Measurements from ENCODE around the gene PRKCA. TPM values are rescaled to one million over a fixed set of nuclear protein-coding genes. Genes with fewer than 3 reads are reported as not detected.

Gene PRKCA
- total RNA-seq, 1 experiment from 2014 or later, result 29.5 TPM

- TF ChIP-seq IRF2 (CRISPR knock-in tag; IDR thresholded peaks at IDR 0.05; ENCODE audit: borderline replicate concordance, low read depth) (no peak), JUN (CRISPR knock-in tag; IDR thresholded peaks at IDR 0.05) (no peak), ZNF219 (CRISPR knock-in tag; IDR thresholded peaks at IDR 0.05; ENCODE audit: borderline replicate concordance) (no peak), ARID4B (CRISPR knock-in tag; IDR thresholded peaks at IDR 0.05; ENCODE audit: borderline replicate concordance) (no peak), ZBTB43 (CRISPR knock-in tag; IDR thresholded peaks at IDR 0.05) (no peak)
- TF ChIP-seq, protein P1, sequence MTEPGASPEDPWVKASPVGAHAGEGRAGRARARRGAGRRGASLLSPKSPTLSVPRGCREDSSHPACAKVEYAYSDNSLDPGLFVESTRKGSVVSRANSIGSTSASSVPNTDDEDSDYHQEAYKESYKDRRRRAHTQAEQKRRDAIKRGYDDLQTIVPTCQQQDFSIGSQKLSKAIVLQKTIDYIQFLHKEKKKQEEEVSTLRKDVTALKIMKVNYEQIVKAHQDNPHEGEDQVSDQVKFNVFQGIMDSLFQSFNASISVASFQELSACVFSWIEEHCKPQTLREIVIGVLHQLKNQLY (CRISPR knock-in tag; IDR thresholded peaks at IDR 0.05), result no peak
- TF ChIP-seq, protein P2, sequence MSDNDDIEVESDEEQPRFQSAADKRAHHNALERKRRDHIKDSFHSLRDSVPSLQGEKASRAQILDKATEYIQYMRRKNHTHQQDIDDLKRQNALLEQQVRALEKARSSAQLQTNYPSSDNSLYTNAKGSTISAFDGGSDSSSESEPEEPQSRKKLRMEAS (CRISPR knock-in tag; IDR thresholded peaks at IDR 0.05), result no peak
- TF ChIP-seq, protein P3, sequence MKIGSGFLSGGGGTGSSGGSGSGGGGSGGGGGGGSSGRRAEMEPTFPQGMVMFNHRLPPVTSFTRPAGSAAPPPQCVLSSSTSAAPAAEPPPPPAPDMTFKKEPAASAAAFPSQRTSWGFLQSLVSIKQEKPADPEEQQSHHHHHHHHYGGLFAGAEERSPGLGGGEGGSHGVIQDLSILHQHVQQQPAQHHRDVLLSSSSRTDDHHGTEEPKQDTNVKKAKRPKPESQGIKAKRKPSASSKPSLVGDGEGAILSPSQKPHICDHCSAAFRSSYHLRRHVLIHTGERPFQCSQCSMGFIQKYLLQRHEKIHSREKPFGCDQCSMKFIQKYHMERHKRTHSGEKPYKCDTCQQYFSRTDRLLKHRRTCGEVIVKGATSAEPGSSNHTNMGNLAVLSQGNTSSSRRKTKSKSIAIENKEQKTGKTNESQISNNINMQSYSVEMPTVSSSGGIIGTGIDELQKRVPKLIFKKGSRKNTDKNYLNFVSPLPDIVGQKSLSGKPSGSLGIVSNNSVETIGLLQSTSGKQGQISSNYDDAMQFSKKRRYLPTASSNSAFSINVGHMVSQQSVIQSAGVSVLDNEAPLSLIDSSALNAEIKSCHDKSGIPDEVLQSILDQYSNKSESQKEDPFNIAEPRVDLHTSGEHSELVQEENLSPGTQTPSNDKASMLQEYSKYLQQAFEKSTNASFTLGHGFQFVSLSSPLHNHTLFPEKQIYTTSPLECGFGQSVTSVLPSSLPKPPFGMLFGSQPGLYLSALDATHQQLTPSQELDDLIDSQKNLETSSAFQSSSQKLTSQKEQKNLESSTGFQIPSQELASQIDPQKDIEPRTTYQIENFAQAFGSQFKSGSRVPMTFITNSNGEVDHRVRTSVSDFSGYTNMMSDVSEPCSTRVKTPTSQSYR (CRISPR knock-in tag; IDR thresholded peaks at IDR 0.05), result no peak
- TF ChIP-seq, protein P4, sequence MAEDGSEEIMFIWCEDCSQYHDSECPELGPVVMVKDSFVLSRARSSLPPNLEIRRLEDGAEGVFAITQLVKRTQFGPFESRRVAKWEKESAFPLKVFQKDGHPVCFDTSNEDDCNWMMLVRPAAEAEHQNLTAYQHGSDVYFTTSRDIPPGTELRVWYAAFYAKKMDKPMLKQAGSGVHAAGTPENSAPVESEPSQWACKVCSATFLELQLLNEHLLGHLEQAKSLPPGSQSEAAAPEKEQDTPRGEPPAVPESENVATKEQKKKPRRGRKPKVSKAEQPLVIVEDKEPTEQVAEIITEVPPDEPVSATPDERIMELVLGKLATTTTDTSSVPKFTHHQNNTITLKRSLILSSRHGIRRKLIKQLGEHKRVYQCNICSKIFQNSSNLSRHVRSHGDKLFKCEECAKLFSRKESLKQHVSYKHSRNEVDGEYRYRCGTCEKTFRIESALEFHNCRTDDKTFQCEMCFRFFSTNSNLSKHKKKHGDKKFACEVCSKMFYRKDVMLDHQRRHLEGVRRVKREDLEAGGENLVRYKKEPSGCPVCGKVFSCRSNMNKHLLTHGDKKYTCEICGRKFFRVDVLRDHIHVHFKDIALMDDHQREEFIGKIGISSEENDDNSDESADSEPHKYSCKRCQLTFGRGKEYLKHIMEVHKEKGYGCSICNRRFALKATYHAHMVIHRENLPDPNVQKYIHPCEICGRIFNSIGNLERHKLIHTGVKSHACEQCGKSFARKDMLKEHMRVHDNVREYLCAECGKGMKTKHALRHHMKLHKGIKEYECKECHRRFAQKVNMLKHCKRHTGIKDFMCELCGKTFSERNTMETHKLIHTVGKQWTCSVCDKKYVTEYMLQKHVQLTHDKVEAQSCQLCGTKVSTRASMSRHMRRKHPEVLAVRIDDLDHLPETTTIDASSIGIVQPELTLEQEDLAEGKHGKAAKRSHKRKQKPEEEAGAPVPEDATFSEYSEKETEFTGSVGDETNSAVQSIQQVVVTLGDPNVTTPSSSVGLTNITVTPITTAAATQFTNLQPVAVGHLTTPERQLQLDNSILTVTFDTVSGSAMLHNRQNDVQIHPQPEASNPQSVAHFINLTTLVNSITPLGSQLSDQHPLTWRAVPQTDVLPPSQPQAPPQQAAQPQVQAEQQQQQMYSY (CRISPR knock-in tag; IDR thresholded peaks at IDR 0.05), result no peak
- H3K27ac Mint-ChIP-seq, result no peak overlapping the region
- H3K9me3 Mint-ChIP-seq, result no peaks in the 10 kb centered on the region
- no peak overlapping the region for H3K4me3 Mint-ChIP-seq
- H3K4me1 Mint-ChIP-seq, result peaks cover 64% of the 10 kb centered on the region
- no peaks in the 10 kb centered on the region for H3K36me3 Mint-ChIP-seq
- ATAC-seq (no peak), DNase-seq (ENCODE audit: low spot score) (no peak)
- no peaks in the 10 kb centered on the region for H3K27me3 Mint-ChIP-seq (ENCODE audit: low read depth)
- POLR2A ChIA-PET, result no interaction called here
- CTCF ChIA-PET, result no interaction called here
These were observed 233.2 kb downstream of the PRKCA start for GRCh38 chr17:66535611-66536010.

DNA sequence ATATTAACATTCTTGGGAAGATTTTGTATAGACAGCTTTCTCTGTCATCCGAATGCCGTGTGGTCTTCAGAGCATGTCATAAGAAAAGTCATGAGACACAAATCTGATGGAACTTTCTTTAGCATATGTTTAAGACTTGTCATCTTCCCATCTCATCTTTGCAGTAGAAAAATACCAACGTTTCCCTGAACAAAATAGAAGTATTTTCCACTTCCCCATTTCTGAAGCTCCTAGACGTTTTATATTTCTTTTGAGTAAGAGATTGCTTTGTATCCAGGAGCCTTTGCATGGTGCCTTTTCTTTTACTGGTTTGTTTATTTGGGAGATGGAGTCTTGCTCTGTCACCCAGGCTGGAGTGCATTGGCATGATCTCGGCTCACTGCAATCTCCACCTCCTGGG, 235.1 kb downstream of the PRKCA start:
- H3K9me3 Mint-ChIP-seq, result no peaks in the 10 kb centered on the region
- no peak overlapping the region for H3K4me3 Mint-ChIP-seq
- TF ChIP-seq SOX15 (CRISPR knock-in tag; IDR thresholded peaks at IDR 0.05) (no peak), PRRX2 (CRISPR knock-in tag; IDR thresholded peaks at IDR 0.05) (no peak), ZNF416 (CRISPR knock-in tag; IDR thresholded peaks at IDR 0.05) (no peak), ZNF425 (CRISPR knock-in tag; conservative IDR thresholded peaks at IDR 0.05) (no peak)
- TF ChIP-seq, protein P5, sequence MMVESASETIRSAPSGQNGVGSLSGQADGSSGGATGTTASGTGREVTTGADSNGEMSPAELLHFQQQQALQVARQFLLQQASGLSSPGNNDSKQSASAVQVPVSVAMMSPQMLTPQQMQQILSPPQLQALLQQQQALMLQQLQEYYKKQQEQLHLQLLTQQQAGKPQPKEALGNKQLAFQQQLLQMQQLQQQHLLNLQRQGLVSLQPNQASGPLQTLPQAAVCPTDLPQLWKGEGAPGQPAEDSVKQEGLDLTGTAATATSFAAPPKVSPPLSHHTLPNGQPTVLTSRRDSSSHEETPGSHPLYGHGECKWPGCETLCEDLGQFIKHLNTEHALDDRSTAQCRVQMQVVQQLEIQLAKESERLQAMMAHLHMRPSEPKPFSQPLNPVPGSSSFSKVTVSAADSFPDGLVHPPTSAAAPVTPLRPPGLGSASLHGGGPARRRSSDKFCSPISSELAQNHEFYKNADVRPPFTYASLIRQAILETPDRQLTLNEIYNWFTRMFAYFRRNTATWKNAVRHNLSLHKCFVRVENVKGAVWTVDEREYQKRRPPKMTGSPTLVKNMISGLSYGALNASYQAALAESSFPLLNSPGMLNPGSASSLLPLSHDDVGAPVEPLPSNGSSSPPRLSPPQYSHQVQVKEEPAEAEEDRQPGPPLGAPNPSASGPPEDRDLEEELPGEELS (CRISPR knock-in tag; IDR thresholded peaks at IDR 0.05), result no peak
- peaks cover 62% of the 10 kb centered on the region for H3K4me1 Mint-ChIP-seq
- ChIA-PET POLR2A (no interaction called here), CTCF (no interaction called here)
- no peak overlapping the region for H3K27ac Mint-ChIP-seq
- ATAC-seq, result no peak
- H3K36me3 Mint-ChIP-seq, result no peaks in the 10 kb centered on the region
- H3K27me3 Mint-ChIP-seq (ENCODE audit: low read depth), result no peaks in the 10 kb centered on the region
- DNase-seq (ENCODE audit: low spot score), result no peak

Data from WTC11 (cell line).